GM12874 (cell line): ENCODE measurements around the gene SPPL2B.

ENCODE experiments used
- CTCF ChIP-seq: IDR thresholded peaks from 2 replicates; pipeline ENCODE4 v1.5.1; 2011; ENCODE audit warnings: low read depth, mild to moderate bottlenecking, control low read depth, low read length, moderate library complexity; ENCODE audit not compliant: insufficient read depth

SPPL2B gene

GRCh38 chr19:2328401-2329148, at the start of gene SPPL2B, which contains the start of gene LSM7:
Gene SPPL2B, plus strand, starts transcription at chr19:2328684. Its CDS starts 26 bp downstream, at chr19:2328710.
Gene LSM7, minus strand, starts transcription at chr19:2328586. Its CDS starts 20 bp downstream, at chr19:2328566.
- no peak for TF ChIP-seq CTCF

DNA sequence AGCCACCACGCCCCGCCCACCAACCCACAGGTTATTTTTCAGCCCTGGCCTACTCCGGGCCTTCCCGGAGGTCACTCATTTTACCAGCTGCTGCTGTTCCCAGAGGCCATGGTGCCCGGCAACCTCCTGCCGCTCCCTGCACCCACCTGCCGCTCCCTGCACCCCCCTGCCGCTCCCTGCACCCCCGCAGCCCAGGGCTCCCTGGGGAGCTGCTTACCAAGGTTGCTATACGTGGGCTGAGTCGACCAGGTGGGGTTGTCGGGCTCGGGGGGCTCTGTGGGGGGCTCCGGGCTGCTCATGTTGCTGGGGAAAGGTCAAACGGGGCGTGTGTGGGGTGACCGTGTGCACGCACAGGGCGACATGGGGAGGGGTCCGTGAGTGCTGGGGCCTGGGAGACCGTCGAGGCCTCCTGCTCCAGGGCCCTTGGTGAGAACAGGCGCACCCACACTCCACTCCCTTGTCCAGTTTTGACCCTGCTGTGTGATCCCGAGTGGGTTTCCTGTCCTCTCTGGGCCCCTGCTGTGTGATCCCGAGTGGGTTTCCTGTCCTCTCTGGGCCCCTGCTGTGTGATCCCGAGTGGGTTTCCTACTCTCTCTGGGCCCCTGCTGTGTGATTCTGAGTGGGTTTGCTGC, 47.7 kb upstream of the SPPL2B start:
- TF ChIP-seq CTCF, result no peak

DNA sequence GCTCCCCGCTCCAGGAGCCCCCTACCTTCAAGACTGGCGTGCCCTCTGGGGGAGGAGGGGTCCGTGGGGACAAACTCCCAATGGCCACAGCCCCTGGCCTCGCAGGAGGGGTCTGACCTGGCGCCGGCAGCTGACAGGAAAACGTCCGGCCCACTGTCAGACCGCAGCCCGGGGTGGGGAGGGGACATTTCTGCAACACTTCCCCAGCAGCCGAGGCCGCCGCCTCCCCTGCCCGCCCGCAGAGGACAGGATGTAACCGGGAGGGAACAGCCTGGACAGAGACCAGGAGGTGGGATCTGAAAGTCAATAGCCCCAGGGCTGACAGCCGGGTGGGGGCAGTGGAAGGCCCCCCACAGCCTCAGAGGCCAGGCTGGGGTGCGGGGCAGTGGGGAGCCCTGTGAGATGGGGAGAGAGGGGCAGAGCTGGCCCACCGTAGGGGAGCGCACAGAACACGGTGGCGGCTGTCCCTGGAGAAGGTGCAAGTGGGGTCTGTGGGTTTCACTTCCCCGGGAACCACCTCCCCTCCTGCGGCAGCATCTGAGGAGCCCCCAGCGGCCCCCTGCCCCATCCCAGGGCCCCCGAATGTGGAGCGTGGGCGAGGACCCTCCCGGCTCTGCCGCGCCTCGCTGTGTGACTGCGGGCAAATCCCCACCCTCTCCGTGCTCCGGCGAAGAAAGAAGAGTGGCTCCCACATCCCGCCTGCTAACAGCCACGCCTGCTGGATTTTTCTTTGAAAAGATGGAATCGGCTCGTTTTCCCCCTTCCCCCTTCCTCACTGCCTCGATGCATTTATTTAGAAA, 46.2 kb upstream of the SPPL2B start, which contains the start of gene PEAK3:
Gene PEAK3 (minus strand): TSS at position 114 of the 800 bp plus-strand sequence. CDS start 1,244 bp downstream, outside the sequence.
- TF ChIP-seq CTCF, result no peak

- no peak for TF ChIP-seq CTCF
Observed at GRCh38 chr19:2282862-2283237, 45.6 kb upstream of the SPPL2B start.

- no peak for TF ChIP-seq CTCF
Observed at GRCh38 chr19:2283835-2284507, 44.5 kb upstream of the SPPL2B start.

GRCh38 chr19:2286402-2287140, 41.9 kb upstream of the SPPL2B start:
- TF ChIP-seq CTCF, result no peak
